ENCODE measurements around the gene FBN3. TPM values are rescaled to one million over a fixed set of nuclear protein-coding genes. Genes with fewer than 3 reads are reported as not detected.

FBN3 gene
- total and polyA plus RNA-seq, 8 donors, result 0.08 to 0.55 TPM; not detected in 6

- DNase-seq, result no peak
- Histone ChIP-seq H3K27ac (no peak overlapping the region), H3K9me3 (no peaks in the 10 kb centered on the region), H3K36me3 (no peaks in the 10 kb centered on the region), H3K4me1 (peaks cover 14 to 24% (median 16%) of the 10 kb centered on the region in 4 donors), H3K4me3 (no peak overlapping the region), H3K27me3 (peaks cover 10 to 85% (median 46%) of the 10 kb centered on the region in 3 donors)
- intact Hi-C loops (cut with DNase I; ENCODE audit: low total_unique reads), result no loop called here
- 55 to 61% (median 60%) methylated on average over 5 to 27 of the region's 27 CpGs for WGBS, 5 donors
- TF ChIP-seq EP300 (IDR thresholded peaks at IDR 0.05) (no peak), POLR2AphosphoS5 (IDR thresholded peaks at IDR 0.05) (no peak), POLR2A (IDR thresholded peaks at IDR 0.05) (no peak), CTCF (IDR thresholded peaks at IDR 0.05) (no peak)
Measured at GRCh38 chr19:8146877-8147581, 2.4 kb downstream of the FBN3 start.

GRCh38 chr19:8144273-8144995 lies 5.0 kb downstream of the FBN3 start:
- Histone ChIP-seq H3K4me1 (peaks cover 11 to 23% (median 14%) of the 10 kb centered on the region in 4 donors), H3K9me3 (no peaks in the 10 kb centered on the region), H3K27ac (no peak overlapping the region), H3K36me3 (no peaks in the 10 kb centered on the region), H3K4me3 (no peak overlapping the region), H3K27me3 (peaks cover 6 to 66% (median 32%) of the 10 kb centered on the region in 3 donors)
- no peak for TF ChIP-seq EP300 (IDR thresholded peaks at IDR 0.05)
- TF ChIP-seq CTCF (IDR thresholded peaks at IDR 0.05), result no peak
- no peak for TF ChIP-seq POLR2A (IDR thresholded peaks at IDR 0.05)
- TF ChIP-seq POLR2AphosphoS5 (IDR thresholded peaks at IDR 0.05), result no peak
- no peak for DNase-seq
- intact Hi-C loops (cut with DNase I; ENCODE audit: low total_unique reads), result no loop called here
- WGBS, 5 donors, result 83 to 89% (median 88%) methylated on average over 14 of the region's 14 CpGs

GRCh38 chr19:8143041-8143440 lies 6.4 kb downstream of the FBN3 start:
- no peak for DNase-seq
- no peak overlapping the region for H3K27ac ChIP-seq
- no peak for TF ChIP-seq CTCF (IDR thresholded peaks at IDR 0.05)
- TF ChIP-seq POLR2AphosphoS5 (IDR thresholded peaks at IDR 0.05), result no peak
- H3K36me3 ChIP-seq, result no peaks in the 10 kb centered on the region
- H3K4me1 ChIP-seq, result peaks cover 0 to 13% (median 3%) of the 10 kb centered on the region in 4 donors
- H3K27me3 ChIP-seq, result peaks cover 0 to 52% (median 19%) of the 10 kb centered on the region in 3 donors
- H3K4me3 ChIP-seq, result no peak overlapping the region
- H3K9me3 ChIP-seq, result no peaks in the 10 kb centered on the region
- intact Hi-C loops (cut with DNase I; ENCODE audit: low total_unique reads), result no loop called here
- WGBS, 5 donors, result 69 to 78% (median 76%) methylated on average over 10 of the region's 10 CpGs

- Histone ChIP-seq H3K36me3 (no peaks in the 10 kb centered on the region), H3K4me3 (no peak overlapping the region), H3K4me1 (peaks cover 0 to 12% (median 3%) of the 10 kb centered on the region in 4 donors), H3K27ac (no peak overlapping the region), H3K9me3 (no peaks in the 10 kb centered on the region), H3K27me3 (peaks cover 0 to 46% (median 13%) of the 10 kb centered on the region in 3 donors)
- intact Hi-C loops (cut with DNase I; ENCODE audit: low total_unique reads), result no loop called here
- WGBS, 5 donors, result 72 to 78% (median 74%) methylated on average over 5 to 6 of the region's 6 CpGs
- no peak for TF ChIP-seq POLR2AphosphoS5 (IDR thresholded peaks at IDR 0.05)
- no peak for TF ChIP-seq EP300 (IDR thresholded peaks at IDR 0.05)
- TF ChIP-seq CTCF (IDR thresholded peaks at IDR 0.05), result no peak
- no peak for TF ChIP-seq POLR2A (IDR thresholded peaks at IDR 0.05)
- no peak for DNase-seq
Measured at GRCh38 chr19:8142513-8142900, 6.9 kb downstream of the FBN3 start.

All from stomach (tissue), 9 donors.